ENCODE measurements around the gene ADISSP.

Gene ADISSP

DNA sequence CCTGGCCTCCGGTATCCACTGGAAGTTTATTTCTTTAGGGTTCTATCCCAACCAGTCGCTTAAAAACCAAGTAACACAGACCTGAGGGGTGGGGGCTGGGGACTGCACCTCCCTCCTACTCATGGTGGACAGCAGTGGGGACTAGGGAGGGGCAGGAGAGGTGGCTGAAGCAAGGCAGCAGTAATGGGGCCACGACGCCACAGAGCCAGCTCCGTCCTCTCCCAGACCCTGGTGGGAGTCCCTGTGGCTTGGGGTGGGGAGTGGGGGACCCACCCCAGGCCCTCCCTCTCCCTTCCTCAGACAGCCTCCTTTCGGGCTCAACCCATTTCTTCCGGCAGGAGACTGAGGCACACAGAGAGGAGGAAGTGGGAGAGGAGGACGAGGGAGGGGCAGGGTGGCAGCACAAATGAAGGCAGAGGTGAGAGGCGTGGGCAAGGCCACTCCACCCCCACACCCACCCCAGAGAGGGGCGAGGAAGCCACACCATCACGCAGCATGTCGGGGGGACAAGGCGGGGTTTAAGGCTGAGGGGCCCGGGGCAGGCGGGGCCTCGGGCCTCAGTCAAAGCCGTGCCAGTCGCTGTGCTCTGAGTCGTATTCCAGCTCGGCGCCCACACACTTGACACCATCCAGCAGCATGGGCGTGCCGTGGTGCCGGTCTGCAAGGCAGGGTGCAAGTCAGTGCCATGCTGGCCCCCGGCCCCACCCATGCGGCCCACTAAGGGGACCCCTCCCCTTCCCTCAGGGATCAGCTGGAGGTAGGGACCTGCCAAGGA, 13.9 kb downstream of the ADISSP start:
- no peak for DNase-seq

DNA sequence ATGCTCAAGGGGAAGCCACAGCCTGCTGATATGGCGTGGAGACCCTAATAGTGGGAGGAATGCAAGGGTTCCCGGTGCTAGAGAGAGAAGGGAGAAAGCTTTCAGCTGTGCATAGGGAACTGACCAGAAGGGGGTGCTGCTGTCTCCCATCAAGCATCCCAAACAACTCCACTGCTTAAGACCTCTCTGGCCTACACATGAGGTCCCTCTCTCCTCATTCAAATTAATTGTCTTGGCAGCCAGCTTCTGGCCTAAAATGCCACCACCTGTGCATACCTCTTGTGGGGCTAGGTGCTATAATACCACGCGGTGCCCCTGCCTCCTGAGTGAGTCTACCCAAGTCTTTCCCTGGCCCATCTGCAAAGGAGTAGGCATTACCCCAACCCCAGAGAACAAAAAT, 14.5 kb downstream of the ADISSP start:
- peak; percentile 78 for DNase-seq

DNA sequence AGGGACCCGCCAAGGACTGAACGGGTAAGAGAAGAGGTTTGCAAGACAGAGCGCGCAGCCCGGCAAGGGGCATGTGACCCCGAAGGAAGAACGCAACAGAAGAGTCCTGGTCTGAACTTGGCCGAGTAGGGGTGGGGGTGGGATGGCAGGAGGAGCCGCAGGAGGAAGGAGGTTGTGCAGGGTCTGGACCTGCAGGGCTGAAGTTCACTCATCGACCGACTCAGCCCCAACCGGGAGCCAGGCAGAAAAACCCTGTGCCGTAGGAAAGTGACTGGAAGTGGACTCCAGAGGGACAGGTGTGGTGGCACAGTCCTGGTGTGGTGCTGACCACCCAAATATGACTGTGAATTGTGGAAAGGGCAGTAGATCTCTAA, 15.2 kb downstream of the ADISSP start:
- no peak for DNase-seq

DNA sequence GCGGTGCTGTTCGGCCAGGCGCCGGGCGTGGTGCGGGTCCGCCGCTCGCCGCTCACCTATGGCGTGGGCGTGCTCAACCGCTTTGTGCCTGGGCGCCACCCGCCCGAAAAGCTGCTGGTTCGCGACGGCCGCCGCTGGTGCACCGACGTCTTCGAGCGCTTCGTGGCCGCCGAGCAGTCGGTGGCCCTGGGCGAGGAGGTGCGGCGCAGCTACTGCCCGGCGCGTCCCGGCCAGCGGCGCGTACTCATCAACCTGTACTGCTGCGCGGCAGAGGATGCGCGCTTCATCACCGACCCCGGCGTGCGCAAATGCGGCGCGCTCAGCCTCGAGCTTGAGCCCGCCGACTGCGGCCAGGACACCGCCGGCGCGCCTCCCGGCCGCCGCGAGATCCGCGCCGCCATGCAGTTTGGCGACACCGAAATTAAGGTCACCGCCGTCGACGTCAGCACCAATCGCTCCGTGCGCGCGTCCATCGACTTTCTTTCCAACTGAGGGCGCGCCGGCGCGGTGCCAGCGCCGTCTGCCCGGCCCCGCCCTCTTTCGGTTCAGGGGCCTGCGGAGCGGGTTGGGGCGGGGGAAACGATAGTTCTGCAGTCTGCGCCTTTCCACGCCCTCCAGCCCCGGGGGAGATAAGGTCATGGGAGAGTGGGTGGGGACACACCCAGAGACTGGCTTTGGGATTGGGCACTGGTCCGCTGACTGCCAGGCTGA, 15.7 kb downstream of the ADISSP start:
- peak; percentile 63 for DNase-seq

DNA sequence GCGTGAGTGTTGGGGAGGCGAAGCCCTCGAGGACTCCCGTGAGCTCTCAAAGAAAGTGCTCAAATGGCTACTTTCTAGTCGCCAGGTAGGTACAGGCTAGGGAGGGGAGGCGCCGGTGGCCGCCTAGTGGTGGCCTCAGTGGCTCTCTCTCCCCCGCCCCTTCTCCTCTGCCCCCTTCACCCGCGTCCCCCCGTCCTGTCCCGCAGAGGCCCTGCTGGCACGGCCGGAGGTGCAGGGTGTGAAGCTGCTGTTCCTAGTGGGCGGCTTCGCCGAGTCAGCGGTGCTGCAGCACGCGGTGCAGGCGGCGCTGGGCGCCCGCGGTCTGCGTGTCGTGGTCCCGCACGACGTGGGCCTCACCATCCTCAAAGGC, 16.3 kb downstream of the ADISSP start:
- DNase-seq = no peak

DNA sequence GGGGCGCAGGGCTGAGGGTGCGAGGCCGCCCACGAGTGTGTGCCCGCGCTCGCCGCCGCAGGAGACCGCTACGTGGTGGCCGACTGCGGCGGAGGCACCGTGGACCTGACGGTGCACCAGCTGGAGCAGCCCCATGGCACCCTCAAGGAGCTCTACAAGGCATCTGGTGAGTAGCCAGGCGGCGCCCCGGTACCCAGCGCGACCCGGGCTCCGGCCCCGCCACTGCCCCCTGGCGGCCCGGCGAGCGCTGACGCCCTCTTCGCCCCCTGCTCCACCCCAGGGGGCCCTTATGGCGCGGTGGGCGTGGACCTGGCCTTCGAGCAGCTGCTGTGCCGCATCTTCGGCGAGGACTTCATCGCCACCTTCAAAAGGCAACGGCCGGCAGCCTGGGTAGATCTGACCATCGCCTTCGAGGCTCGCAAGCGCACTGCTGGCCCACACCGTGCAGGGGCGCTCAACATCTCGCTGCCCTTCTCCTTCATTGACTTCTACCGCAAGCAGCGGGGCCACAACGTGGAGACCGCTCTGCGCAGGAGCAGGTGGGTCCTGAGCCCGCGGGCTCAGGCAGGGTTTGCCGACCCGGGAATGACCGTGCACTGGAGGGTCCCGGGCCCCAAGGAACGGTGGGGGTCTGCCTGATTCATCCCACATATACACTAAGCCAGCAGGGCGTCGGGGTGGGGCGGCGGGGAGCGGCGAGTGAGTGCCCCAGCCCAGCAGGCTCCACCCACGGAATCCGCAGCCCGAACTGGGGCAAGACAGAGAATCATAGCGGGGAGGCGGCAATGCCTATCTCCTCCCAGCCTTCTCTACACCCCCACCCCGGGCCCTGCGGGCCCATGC, 17.6 kb downstream of the ADISSP start:
- peak; percentile 37 for DNase-seq

DNA sequence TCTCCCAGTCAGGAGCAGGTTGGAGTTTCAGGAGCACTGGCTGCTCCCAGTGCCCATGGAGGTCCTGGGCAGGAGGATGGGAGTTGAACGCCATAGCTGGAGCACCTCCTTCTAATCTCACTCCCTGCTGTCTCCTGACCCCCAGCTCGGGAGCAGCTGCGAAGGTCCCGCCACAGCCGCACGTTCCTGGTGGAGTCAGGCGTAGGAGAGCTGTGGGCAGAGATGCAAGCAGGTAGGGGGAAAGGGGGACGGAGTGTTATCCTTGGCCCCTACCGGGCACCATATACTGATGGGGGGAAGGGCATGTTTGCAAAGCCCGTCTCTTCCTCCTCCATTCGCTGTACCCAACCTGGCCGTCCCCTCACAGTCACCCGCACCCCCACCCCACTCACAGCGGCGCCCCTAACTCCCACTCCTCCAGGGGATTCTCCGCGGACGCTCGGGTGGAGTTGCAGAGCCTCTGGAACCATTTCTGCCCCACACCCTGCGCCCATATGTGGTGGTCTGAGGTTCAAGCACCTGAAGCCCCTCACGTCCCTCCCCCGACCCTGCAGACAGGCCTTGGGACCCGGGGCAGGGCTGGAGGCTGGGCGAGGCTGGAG, 18.4 kb downstream of the ADISSP start:
- no peak for DNase-seq

DNA sequence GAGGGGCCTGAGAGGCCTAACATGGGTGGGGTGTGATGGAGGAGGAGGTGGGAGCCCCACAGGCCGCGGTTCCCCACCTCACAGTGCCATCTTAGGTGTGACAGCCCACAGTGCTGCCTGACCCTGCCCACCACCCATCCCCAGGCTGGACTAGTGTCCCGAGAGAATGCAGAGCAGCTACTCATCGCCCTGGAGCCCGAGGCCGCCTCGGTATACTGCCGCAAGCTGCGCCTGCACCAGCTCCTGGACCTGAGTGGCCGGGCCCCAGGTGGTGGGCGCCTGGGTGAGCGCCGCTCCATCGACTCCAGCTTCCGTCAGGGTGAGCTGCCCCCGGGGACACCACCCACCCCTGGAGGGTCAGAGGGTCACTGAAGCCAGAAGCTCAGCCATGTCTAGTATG, 19.5 kb downstream of the ADISSP start:
- no peak for DNase-seq

DNA sequence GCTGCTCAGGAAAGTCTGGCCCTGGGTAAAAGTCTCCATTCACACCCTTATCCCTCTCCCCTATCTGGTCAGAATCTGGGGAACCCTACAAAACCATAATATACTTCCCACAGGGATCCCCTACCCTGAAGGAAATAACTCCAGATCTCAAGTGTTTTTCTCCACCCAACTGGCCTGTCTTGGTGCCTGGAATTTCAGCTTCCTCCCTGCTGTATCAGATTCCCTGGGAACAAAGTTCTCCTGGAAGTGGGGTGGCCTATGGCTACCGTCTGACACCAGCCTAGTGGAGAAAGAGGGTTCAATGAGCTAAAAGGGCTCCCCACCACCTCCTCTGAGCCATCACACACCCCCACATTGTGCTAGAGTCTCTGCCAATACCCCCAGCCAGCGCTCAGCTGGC, 20.1 kb downstream of the ADISSP start:
- no peak for DNase-seq

DNA sequence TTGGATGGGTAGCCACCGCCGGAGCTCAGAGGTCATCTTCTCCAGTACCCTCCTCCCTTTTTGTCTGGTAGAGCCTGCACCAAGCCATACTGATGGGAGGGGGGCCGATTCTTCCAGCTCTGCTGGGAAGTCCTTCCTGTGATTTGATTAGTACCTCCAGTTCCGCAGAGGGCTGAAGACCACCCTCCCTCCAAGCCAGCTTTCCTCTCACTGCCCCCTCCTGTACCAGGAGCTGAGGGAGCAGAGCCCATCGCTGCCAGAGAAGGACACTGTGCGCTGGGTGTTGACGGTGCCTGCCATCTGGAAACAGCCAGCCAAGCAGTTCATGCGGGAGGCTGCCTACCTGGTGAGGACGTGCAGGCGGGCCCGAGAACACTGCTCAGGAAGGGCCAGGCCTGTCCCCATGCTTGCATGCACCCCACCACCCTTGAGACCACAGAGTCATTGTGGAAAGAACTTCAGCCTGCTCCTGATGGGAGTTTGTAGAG, 21.8 kb downstream of the ADISSP start:
- DNase-seq = no peak

DNA sequence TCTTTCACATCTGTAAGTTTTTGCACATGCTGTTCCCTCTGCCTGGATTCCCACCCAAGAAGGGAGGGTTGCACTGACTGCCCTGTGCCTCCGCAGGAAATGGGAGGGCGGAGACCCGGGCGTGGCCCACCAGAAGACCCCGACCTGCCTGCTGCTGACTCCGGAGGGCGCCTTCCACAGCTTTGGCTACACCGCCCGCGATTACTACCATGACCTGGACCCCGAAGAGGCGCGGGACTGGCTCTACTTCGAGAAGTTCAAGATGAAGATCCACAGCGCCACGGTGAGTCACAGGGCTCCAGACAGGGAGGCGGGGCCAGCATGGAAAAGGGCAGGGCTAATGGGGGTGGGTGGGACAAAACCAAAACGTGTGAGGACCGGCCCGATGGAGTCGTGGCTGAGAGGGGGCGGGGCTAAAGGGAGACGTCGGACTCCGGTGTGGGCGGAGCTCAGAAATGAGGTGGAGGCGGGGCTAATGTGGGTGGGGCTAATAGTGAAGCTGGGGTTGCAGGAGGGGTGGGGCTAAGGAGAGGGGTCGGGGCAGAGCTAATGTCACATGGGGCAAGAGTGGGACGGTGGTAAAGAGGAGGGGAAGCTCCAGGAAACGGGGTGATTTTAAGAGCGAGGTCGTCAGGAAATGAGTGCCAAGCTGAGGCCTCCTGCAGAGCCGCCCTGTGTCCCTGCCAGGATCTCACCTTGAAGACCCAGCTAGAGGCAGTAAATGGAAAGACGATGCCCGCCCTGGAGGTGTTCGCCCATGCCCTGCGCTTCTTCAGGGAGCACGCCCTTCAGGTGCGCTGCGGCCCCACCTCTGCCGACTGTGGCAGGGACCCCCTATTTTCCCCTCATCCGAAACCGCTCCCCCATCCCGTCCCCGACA, 22.5 kb downstream of the ADISSP start:
- peak; percentile 85 for DNase-seq

DNA sequence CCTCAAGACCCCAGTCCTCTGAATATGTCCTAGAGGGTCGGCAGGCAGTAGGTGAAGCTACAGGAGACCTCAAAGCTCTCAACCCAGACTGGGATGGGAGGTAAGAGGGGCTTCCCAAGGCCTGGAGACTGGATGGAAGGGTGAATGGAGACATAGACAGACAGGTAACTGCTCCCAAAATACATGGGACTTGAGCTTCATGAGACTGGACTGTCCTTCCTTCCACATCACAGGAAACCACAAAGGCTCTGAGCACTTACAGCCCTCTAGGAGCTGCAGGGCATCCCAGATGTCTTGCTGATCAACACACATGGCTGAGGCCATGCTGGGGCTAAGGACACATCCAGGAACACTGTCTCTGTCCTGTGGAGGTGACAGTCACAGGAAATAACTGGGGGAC, 23.5 kb downstream of the ADISSP start:
- DNase-seq = no peak

DNA sequence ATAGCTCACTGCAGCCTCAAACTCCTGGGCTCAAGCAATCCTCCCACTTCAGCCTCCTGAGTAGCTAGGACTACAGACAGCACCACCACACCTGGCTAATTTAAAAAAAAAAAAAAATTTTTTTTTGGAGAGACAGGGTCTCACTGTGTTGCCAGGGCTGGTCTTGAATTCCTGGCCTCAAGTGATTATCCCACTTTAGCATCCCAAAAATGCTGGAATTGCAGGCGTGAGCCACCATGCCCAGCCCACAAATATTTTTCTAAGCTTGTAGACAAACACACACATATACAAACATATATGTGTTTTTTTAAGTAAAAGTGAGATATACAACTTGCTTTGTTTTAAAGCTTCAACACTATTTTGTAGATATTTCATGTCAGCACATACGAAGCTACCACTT, 24.3 kb downstream of the ADISSP start:
- no peak for DNase-seq

DNA sequence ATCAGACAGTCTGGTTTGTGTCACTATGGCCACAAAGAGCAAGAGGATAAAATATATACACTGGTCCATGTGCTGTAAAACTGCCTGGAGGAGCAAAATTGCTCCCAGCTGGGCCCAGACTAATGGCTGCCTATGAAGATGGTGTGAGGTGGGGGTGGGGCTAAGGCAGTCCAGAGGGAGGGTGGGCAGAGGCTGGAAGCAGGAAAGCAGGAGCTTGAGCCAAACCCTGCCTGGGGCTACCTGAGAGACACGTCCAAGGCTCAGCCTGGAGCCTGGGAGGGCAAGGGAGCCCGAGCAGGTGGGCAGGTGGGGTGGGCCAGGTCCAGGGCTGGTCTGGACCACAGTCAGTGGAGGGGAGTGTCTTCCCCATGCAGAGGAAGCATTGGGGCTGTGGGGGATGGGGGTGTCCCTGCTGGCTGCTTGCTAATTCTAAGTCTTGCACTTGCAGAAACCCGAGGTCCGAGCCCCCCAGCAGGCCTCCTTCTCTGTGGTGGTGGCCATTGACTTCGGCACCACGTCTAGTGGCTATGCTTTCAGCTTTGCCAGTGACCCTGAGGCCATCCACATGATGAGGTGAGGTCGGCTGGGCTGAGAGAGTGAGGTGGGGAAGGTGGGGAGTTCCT, 25.6 kb downstream of the ADISSP start:
- no peak for DNase-seq

DNA sequence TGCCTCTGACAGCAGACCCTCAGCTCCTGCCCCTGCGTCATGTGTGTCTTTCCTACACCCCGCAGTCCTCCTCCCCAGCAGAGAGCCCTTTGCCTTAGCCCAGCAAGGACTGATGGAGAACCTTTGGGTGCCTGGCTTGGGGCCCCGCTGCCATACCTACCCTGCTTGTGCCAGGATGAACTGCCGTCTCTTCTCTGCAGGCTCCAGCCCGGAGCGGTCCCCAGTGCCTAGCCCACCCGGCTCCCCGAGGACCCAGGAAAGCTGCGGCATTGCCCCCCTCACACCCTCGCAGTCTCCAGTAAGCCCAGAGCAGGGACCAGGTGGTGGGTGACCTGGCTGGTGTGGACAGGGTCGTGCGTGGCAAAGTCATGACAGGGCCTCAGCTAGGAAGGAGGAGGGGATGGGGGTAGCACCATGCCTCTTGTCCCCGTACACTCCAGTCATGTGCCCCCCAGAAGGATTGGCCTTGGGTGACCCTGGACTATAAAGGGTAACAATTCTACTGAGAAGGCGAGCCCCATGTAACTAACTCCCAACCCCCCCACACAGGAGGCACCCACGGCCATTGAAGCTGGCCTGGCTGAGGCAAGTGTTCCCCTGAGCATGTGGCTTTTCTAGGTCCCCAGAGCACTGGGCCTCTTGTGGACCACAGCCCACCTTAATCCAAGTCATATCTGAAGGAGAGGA, 26.8 kb downstream of the ADISSP start:
- DNase-seq = no peak

DNA sequence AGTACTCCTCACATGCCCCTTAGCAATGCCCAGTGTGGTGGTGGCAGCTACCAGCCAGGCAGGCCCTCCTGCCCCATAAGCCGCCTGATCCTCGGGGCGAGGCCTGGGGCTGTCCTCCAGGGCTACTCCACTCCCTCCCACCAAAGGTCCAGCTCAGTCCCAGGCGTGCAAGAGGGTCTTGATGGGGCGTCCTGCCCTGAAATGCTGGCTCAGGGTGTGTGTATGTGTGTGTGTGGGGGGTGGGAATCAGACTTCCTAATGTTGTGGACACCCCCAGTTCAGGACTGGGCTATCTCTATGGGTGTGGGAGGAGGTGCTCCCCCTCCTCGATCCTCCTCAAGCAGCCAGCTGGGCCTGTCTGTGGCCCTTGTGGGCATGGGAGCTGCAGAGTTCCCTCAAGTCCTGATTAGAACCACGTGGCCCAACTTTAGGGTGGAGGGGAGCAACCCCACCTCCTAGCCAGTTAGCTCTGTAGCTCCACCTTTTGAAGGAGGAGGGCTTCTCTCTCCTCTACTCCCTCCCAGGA, 27.6 kb downstream of the ADISSP start:
- DNase-seq = no peak

DNA sequence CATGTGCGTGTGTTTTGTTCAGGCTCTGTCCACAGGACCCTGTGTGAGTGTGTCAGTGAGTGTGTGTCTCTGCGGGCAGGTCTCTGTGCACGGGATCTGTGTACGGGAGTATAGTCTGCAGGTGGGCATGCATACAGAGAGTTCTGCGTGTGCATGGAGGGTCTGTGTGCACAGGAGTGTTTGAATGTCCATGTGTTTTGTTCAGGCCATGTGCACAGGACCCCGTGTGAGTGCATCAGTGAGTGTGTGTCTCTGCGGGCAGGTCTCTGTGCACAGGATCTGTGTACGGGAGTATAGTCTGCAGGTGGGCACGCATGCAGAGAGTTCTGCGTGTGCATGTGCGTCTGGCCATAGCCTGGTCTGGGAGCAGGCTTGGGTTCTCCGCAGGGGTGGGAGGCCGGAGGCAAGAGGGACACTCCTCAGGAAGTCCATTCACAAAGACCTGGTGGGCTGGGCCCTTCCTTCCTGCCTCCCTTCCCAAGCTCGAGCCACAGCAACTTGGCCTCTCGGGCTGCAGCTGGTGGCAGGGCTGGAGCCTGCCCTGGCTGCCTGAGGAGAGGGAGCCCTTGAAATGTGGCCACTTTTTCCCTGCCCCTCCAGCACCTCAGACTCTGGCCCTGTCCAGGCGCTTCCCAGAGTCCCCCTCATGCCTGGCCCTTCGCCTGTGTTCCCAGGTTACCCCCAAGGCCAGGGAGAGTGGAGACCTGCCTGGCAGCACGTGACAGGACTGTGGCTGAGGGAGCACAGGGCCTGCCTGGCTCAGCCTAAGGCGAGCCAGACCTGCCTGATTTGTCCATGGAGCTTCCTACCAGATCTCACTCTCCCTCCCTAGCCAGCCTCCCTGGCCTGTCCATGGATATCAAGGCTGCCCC, 28.3 kb downstream of the ADISSP start:
- DNase-seq = no peak

DNA sequence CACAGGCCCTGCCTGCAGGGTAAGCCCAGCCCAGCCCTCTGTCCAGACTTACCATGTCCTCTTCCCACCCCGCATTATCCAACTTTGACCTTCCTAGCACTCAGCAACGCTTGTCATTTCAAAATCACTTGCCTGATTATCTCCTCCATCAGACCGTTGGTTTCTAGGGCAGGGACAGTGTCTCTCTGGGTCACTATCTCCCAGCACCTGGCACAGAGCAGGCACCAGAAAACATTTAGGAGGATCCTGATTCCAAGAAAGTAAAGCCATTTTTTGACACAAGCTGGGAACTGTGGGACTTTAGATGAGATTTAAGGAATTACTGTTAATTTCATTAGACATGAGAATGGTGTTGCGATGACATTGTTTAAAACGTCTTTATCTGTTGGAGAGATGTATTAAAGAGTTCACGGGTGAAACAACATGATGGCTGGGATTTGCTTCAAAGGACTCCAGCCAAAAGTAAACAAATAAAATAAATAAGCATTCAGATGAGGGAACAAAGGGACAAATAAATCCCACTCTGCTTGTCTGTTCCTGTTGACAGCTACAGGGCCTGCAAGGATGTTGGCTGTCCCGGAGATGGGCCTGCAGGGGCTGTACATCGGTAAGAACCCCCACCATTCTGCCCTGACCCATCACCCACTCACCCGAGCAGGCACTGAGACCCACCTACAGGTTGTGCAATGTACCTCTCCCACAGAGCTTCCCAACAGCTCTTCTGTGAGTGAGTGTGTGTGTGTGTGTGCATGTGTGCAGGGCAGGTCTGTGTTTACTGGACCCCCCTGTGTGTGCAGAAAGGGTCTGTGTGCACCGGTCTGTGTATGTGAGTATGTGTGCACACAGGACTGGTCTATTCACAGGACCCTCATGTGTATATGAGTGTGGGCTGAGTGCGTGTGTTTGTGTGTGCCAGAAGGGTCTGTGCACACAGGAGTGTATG, 29.2 kb downstream of the ADISSP start:
- DNase-seq = no peak

DNA sequence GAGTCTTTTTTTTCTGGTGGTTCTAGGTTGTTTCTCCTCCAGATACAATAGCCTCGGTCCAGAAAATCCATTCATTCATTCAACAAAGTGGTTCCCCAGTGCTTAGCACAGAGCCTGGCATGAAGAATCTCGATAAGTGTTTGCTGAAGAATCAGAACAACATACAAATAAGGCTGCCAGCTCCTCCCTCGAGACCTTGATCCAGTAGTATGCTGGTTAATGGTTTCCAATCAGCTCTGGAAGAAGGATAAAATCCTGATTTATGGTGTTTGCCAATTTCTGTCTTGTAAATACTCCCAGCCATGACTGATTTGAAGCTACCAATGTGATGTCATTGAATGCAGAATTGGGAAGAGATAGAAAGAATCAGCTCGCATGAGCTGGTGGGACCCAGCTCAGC, 31.8 kb downstream of the ADISSP start:
- DNase-seq = no peak

Measured in CD4-positive, alpha-beta T cell treated with Interleukin-17A for 4 hours (primary cell).